Tibial artery (tissue), 4 donors: ENCODE measurements around the gene FER.
"Not testable (repeated sequence)": the region's sequence is repeated elsewhere in the genome, so short reads cannot be mapped to it uniquely, and the experiment has no call there.

Experiments used
- DNase-seq, 2 donors: peaks; one replicate each; pipeline ENCODE4 v3.0.0-alpha.2; 2019
- H3K27ac ChIP-seq, 2 donors: fragments of 200-600 bp; sonication (generic) in 1 of 2; 1 replicate in 1 of 2; 2 replicates in 1 of 2; pipeline ENCODE4 v1.5.1; 2018 to 2019; ENCODE audit warnings: mild to moderate bottlenecking in 1 of 2
- H3K27me3 ChIP-seq, 2 donors: fragments of 200-600 bp; sonication (generic) in 1 of 2; one replicate each; pipeline versions ENCODE4 v1.5.1 to v1.6.0; 2016 to 2019
- H3K36me3 ChIP-seq, 3 donors: fragments of 200-600 bp; sonication (generic) in 2 of 3; one replicate each; pipeline ENCODE4 v1.5.1; 2016 to 2019; ENCODE audit warnings: mild to moderate bottlenecking in 2 of 3
- H3K4me1 ChIP-seq, 4 donors: fragments of 200-600 bp; sonication (generic) in 2 of 4; 1 replicate in 3 of 4; 2 replicates in 1 of 4; pipeline ENCODE4 v1.5.1; 2016 to 2019
- H3K4me3 ChIP-seq, 2 donors: fragments of 200-600 bp; sonication (generic) in 1 of 2; 1 replicate in 1 of 2; 2 replicates in 1 of 2; pipeline ENCODE4 v1.5.1; 2018 to 2019; ENCODE audit warnings: mild to moderate bottlenecking in 2 of 2
- H3K9me3 ChIP-seq, 3 donors: fragments of 200-600 bp; sonication (generic) in 1 of 3; one replicate each; pipeline ENCODE4 v1.5.1; 2016 to 2019
- CTCF ChIP-seq, 2 experiments: fragments of 200-600 bp in 1 of 2; fragments of 450-650 bp in 1 of 2; IDR thresholded peaks; one replicate each; pipeline ENCODE4 v1.5.1; 2017 to 2019; ENCODE audit warnings: antibody characterized with exemption in 2 of 2, mild to moderate bottlenecking in 1 of 2, moderate library complexity in 1 of 2
- intact Hi-C: fragments of 100-400 bp; cut with DNase I; formaldehyde crosslinking; loops from one replicate; pipeline ENCODE4 v1.15.0; 2023; ENCODE audit warnings: low total_unique reads

FER gene

DNA sequence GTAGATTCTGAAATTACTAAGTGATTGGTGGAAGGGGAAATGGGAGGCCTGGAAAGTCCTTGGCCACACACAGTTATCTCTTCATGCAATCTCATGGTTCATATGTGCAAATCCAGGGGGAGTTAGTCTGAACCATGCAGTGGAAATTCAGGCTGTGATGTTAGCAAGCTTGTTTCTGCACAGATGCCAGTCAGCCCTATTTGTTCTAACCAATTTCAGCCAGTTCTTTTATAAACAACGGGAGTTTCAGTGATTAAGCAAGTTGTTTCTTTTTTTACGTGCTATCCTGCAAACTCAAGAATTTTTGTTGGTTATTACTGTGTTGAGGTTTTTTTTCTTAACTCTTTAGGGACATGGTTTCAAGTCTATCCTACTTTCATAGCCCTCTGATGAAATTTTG lies 298.0 kb downstream of the FER start:
- Histone ChIP-seq H3K4me3 (no peak overlapping the region), H3K4me1 (peaks cover 0 to 11% (median 0%) of the 10 kb centered on the region in 4 donors), H3K36me3 (peaks cover 0 to 4% (median 0%) of the 10 kb centered on the region in 3 donors), H3K27me3 (no peaks in the 10 kb centered on the region), H3K9me3 (no peaks in the 10 kb centered on the region), H3K27ac (no peak overlapping the region)
- intact Hi-C loops: no loop called here
- no peak for DNase-seq
- TF ChIP-seq CTCF (IDR thresholded peaks at IDR 0.05): no peak

GRCh38 chr5:109049565-109049964 lies 301.9 kb downstream of the FER start:
- Histone ChIP-seq H3K27ac (no peak overlapping the region), H3K27me3 (no peaks in the 10 kb centered on the region), H3K36me3 (peaks cover 9 to 25% (median 15%) of the 10 kb centered on the region in 3 donors), H3K4me3 (no peak overlapping the region), H3K4me1 (peaks cover 0 to 11% (median 0%) of the 10 kb centered on the region in 4 donors), H3K9me3 (no peaks in the 10 kb centered on the region)
- intact Hi-C loops: no loop called here
- DNase-seq: no peak
- TF ChIP-seq CTCF (IDR thresholded peaks at IDR 0.05): no peak

DNA sequence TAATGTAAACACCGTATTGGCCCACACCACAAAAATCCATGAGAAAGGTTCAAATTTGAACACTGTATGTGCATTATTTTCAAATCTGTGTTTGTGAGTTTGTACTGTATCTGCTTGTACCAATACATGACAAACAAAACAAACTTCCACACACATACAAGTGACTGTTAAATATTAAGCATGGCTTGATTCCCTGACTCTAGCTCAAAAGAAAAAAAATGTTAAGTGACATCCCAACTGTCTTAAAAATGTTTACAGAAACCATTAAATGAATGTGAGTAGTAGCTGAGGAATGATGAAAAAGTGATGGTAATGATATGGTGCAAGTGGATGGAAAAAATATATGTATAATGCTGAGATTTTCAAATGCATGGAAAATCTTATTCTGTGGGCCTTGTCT lies 302.6 kb downstream of the FER start:
- not testable (repeated sequence) for H3K27me3 ChIP-seq

DNA sequence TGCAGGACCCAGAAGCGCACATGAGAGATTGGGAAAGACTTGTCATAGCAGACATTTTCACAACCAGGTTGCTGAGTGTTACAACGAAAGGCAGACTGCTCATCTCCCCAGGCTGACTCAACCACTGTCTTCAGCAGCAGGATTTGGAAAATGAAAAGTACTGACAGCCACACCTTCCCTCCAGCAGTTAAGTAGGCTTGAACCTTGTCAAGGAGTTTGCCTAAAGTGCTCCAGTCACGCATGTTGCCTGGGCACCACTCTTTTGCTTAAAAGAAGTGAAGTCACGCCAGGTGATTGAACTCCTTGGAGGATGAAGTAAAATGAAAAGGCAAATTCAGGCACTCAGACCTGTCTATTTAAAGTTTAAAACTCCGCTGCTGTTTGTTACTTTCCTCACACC lies 304.5 kb downstream of the FER start:
- not testable (repeated sequence) for H3K4me3 ChIP-seq, H3K4me1 ChIP-seq

More for the DNA sequence above, 302.6 kb downstream of the FER start:
- DNase-seq, intact Hi-C loops, H3K4me1 ChIP-seq, H3K4me3 ChIP-seq, H3K9me3 ChIP-seq, H3K27ac ChIP-seq: not testable (repeated sequence)
- H3K36me3 ChIP-seq: peaks cover 9 to 25% (median 15%) of the 10 kb centered on the region in 3 donors

GRCh38 chr5:109053995-109054417 lies 306.3 kb downstream of the FER start:
- Histone ChIP-seq H3K4me1 (no peaks in the 10 kb centered on the region), H3K27me3 (no peaks in the 10 kb centered on the region), H3K9me3 (no peaks in the 10 kb centered on the region), H3K36me3 (peaks cover 9 to 21% (median 15%) of the 10 kb centered on the region in 3 donors), H3K27ac (no peak overlapping the region), H3K4me3 (no peak overlapping the region)
- intact Hi-C loops: no loop called here
- TF ChIP-seq CTCF (IDR thresholded peaks at IDR 0.05): no peak
- DNase-seq: no peak

More for the DNA sequence above, 304.5 kb downstream of the FER start:
- H3K27ac ChIP-seq, H3K9me3 ChIP-seq, DNase-seq, intact Hi-C loops, H3K27me3 ChIP-seq: not testable (repeated sequence)
- H3K36me3 ChIP-seq: peaks cover 9 to 22% (median 15%) of the 10 kb centered on the region in 3 donors

DNA sequence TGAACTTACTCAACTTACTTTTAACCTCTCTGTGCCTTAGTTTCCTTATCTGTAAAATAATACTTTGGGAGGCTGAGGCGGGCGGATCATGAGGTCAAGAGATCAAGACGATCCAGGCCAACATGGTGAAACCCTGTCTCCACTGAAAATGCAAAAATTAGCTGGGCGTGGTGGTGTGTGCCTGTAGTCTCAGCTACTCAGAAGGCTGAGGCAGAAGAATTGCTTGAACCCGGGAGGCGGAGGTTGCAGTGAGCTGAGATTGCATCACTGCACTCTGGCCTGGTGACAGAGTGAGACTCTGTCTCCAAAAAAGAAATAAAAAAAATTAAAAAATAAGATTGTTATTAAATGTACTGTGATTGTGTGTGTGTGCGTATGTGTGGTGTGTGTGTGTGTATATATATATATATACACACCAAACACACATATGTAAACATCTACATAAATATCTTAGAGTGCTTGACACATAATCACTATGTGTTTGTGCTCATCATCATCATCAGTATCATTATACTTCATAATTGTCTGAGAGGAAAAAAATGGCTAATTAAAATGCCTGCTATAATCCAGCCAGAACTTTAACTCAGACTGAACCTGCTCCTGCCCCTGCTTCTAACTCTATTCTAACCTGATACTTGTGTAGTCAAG lies 312.8 kb downstream of the FER start:
- peaks cover 0 to 27% (median 0%) of the 10 kb centered on the region in 4 donors for H3K4me1 ChIP-seq
- no peak for DNase-seq
- no peak for TF ChIP-seq CTCF (IDR thresholded peaks at IDR 0.05)
- H3K27ac ChIP-seq: no peak overlapping the region
- no peaks in the 10 kb centered on the region for H3K9me3 ChIP-seq
- no peak overlapping the region for H3K4me3 ChIP-seq
- intact Hi-C loops: no loop called here
- no peaks in the 10 kb centered on the region for H3K36me3 ChIP-seq
- H3K27me3 ChIP-seq: no peaks in the 10 kb centered on the region
